NT2/D1 (cell line): ENCODE data around the gene MRTO4.

Experiments
- SUZ12 ChIP-seq: IDR thresholded peaks from 2 replicates; pipeline ENCODE4 v1.6.1; 2011; ENCODE audit not compliant: insufficient read length, insufficient read depth; ENCODE audit errors: extremely low read depth
- YY1 ChIP-seq: IDR thresholded peaks from 2 replicates; pipeline ENCODE4 v1.6.1; 2011; ENCODE audit not compliant: insufficient read length, insufficient read depth
- ZNF274 ChIP-seq: IDR thresholded peaks from 2 replicates; pipeline ENCODE4 v1.6.1; 2011; ENCODE audit warnings: mild to moderate bottlenecking, low read depth, low read length

GRCh38 chr1:19240673-19241538, 10.7 kb upstream of the MRTO4 start:
- TF ChIP-seq ZNF274 (no peak), SUZ12 (no peak), YY1 (no peak)
